IMR-90 (cell line): ENCODE data around the gene SIK3. TPM values are rescaled to one million over a fixed set of nuclear protein-coding genes. Genes with fewer than 3 reads are reported as not detected.

Experiments used
- ATAC-seq: fragments of 200-7000 bp; cut with Tn5 transposase; 2 replicates; pipeline ENCODE4 v1.9.1; 2020; ENCODE audit warnings: low read depth, mild to moderate bottlenecking, moderate library complexity
- BruUV-seq: library from RNA; stranded (reverse); fragments of 400-500 nt; replicated peaks from 2 replicates; lab custom pipeline; 2021; lab: Mats Ljungman, UMichigan
- CTCF ChIA-PET: fragments of 300-600 bp; formaldehyde crosslinking; extraction: SDS; loops from one replicate; lab custom pipeline; 2021; ENCODE audit warnings: antibody characterized with exemption; lab: Yijun Ruan, JAX
- POLR2A ChIA-PET: fragments of 300-600 bp; sonication (Branson Sonifier 250); formaldehyde crosslinking; loops from one replicate; lab custom pipeline; 2022; ENCODE audit warnings: antibody characterized with exemption; ENCODE audit not compliant: unreplicated experiment; lab: Charles Lee
- DNase-seq: peaks from one replicate; pipeline ENCODE4 v3.0.0; 2013
- H2AFZ ChIP-seq: replicated peaks from 2 replicates; pipeline ENCODE3; 2013; ENCODE audit warnings: low read length, mild to moderate bottlenecking; ENCODE audit not compliant: poor library complexity
- H2AK5ac ChIP-seq: 2 replicates; pipeline ENCODE4 v1.6.1; 2013; ENCODE audit warnings: low read depth, low read length, inconsistent platforms
- H2AK9ac ChIP-seq: replicated peaks from 2 replicates; pipeline ENCODE3; 2013; ENCODE audit warnings: mild to moderate bottlenecking, low read depth, low read length, moderate library complexity; ENCODE audit not compliant: poor library complexity
- H2BK120ac ChIP-seq: 2 replicates; pipeline ENCODE4 v1.6.1; 2013; ENCODE audit warnings: low read depth, low read length, inconsistent platforms
- H2BK15ac ChIP-seq: 3 replicates; pipeline ENCODE4 v1.6.1; 2013; ENCODE audit warnings: low read depth, low read length, inconsistent platforms
- H2BK20ac ChIP-seq: 2 replicates; pipeline ENCODE4 v1.6.1; 2013; ENCODE audit warnings: low read depth, mild to moderate bottlenecking, inconsistent platforms, low read length, moderate library complexity
- H2BK5ac ChIP-seq: 2 replicates; pipeline ENCODE4 v1.6.1; 2013; ENCODE audit warnings: mild to moderate bottlenecking, low read depth, low read length, inconsistent platforms; ENCODE audit not compliant: poor library complexity, severe bottlenecking
- H3K14ac ChIP-seq: replicated peaks from 2 replicates; pipeline ENCODE4 v1.6.1; 2013; ENCODE audit warnings: low read depth, low read length, inconsistent platforms
- H3K18ac ChIP-seq: 2 replicates; pipeline ENCODE4 v1.6.1; 2013; ENCODE audit warnings: low read depth, low read length, control low read depth
- H3K23ac ChIP-seq: 2 replicates; pipeline ENCODE4 v1.6.1; 2013; ENCODE audit warnings: low read depth, low read length, inconsistent platforms
- H3K27ac ChIP-seq: 2 replicates; pipeline ENCODE4 v1.5.1; 2013; ENCODE audit warnings: mild to moderate bottlenecking, control low read depth, low read length; ENCODE audit not compliant: insufficient read depth
- H3K27me3 ChIP-seq: 2 replicates; pipeline ENCODE4 v1.6.1; 2013; ENCODE audit warnings: low read length; ENCODE audit not compliant: control insufficient read depth, insufficient read depth
- H3K36me3 ChIP-seq: 2 replicates; pipeline ENCODE4 v1.6.1; 2013; ENCODE audit warnings: low read length, mixed read lengths; ENCODE audit not compliant: control insufficient read depth, insufficient read depth
- H3K4ac ChIP-seq: 2 replicates; pipeline ENCODE4 v1.6.1; 2013; ENCODE audit warnings: low read depth, low read length, inconsistent platforms
- H3K4me1 ChIP-seq: 2 replicates; pipeline ENCODE4 v1.6.1; 2013; ENCODE audit warnings: low read length, mixed read lengths; ENCODE audit not compliant: control insufficient read depth, insufficient read depth
- H3K4me2 ChIP-seq: 2 replicates; pipeline ENCODE4 v1.6.1; 2013; ENCODE audit warnings: low read depth, mild to moderate bottlenecking, control low read depth, low read length, moderate library complexity
- H3K4me3 ChIP-seq: 2 replicates; pipeline ENCODE4 v1.5.1; 2013; ENCODE audit warnings: low read depth, mild to moderate bottlenecking, control low read depth, low read length, moderate library complexity; ENCODE audit not compliant: insufficient read depth
- H3K56ac ChIP-seq: 2 replicates; pipeline ENCODE4 v1.6.1; 2013; ENCODE audit warnings: low read length, inconsistent platforms; ENCODE audit not compliant: insufficient read depth; ENCODE audit errors: extremely low read depth
- H3K79me1 ChIP-seq, 2 experiments: 2 replicates each; pipeline ENCODE4 v1.6.1; 2013; ENCODE audit warnings: low read length in 2 of 2, inconsistent platforms in 1 of 2, low read depth in 1 of 2
- H3K9ac ChIP-seq: 2 replicates; pipeline ENCODE4 v1.6.1; 2013; ENCODE audit warnings: low read depth, low read length, control low read depth
- H3K9me1 ChIP-seq: 2 replicates; pipeline ENCODE4 v1.6.1; 2013; ENCODE audit warnings: low read length, inconsistent platforms; ENCODE audit not compliant: insufficient read depth
- H3K9me3 ChIP-seq: 2 replicates; pipeline ENCODE4 v1.6.1; 2013; ENCODE audit warnings: low read length; ENCODE audit not compliant: control insufficient read depth, insufficient read depth
- H4K20me1 ChIP-seq: 2 replicates; pipeline ENCODE4 v1.6.1; 2013; ENCODE audit warnings: low read length, inconsistent platforms; ENCODE audit not compliant: insufficient read depth
- H4K5ac ChIP-seq: 2 replicates; pipeline ENCODE4 v1.6.1; 2013; ENCODE audit warnings: mild to moderate bottlenecking, low read depth, low read length, control low read depth
- H4K8ac ChIP-seq, 2 experiments: 2 replicates each; pipeline ENCODE4 v1.6.1; 2013; ENCODE audit warnings: low read depth in 2 of 2, low read length in 2 of 2, control low read depth in 1 of 2, inconsistent platforms in 1 of 2
- H4K91ac ChIP-seq: 2 replicates; pipeline ENCODE4 v1.6.1; 2013; ENCODE audit warnings: low read depth, low read length, inconsistent platforms; ENCODE audit not compliant: insufficient read depth
- CEBPB ChIP-seq: IDR thresholded peaks from 2 replicates; pipeline ENCODE4 v1.6.1; 2012; ENCODE audit warnings: low read depth, low read length, improper control_type of control experiment
- FOS ChIP-seq: fragments of 150-350 bp; IDR thresholded peaks from 2 replicates; pipeline ENCODE4 v1.6.1; 2016; ENCODE audit warnings: low read depth, low read length
- MAFK ChIP-seq: IDR thresholded peaks from 2 replicates; pipeline ENCODE4 v1.6.1; 2012; ENCODE audit warnings: low read depth, low read length, improper control_type of control experiment
- NFE2L2 ChIP-seq: fragments of 150-350 bp; IDR thresholded peaks from 2 replicates; pipeline ENCODE4 v1.6.1; 2016; ENCODE audit warnings: low read depth, mild to moderate bottlenecking, low read length
- POLR2A ChIP-seq: IDR thresholded peaks from 2 replicates; pipeline ENCODE4 v1.6.1; 2012; ENCODE audit warnings: mild to moderate bottlenecking, low read depth, low read length
- RAD21 ChIP-seq: IDR thresholded peaks from 2 replicates; pipeline ENCODE4 v1.6.1; 2012; ENCODE audit warnings: low read length, improper control_type of control experiment
- RCOR1 ChIP-seq: IDR thresholded peaks from 2 replicates; pipeline ENCODE4 v1.6.1; 2012; ENCODE audit warnings: mild to moderate bottlenecking, low read length, improper control_type of control experiment; ENCODE audit not compliant: insufficient replicate concordance
- RFX5 ChIP-seq: IDR thresholded peaks from 2 replicates; pipeline ENCODE4 v1.8.0; 2012; ENCODE audit warnings: low read depth, mild to moderate bottlenecking, low read length, moderate library complexity
- WGBS, 2 experiments: methylation state at CpG; one replicate each; pipeline versions ENCODE4 v1.1.5 to v1.1.7; 2013; ENCODE audit warnings: missing lambda C conversion rate in 2 of 2; ENCODE audit not compliant: insufficient read length in 1 of 2; ENCODE audit errors: extremely low coverage in 2 of 2; 5-methylcytosine and 5-hydroxymethylcytosine counted together
- dilution Hi-C: fragments of 300-500 bp; cut with HindIII; formaldehyde crosslinking; loops from one replicate; pipeline ENCODE4 v1.14.3; 2018; ENCODE audit warnings: low sequenced_read_pairs; ENCODE audit not compliant: unreplicated experiment
- in situ Hi-C: fragments of 300-500 bp; cut with MboI; formaldehyde crosslinking; loops from 3 replicates; pipeline ENCODE4 v1.14.3; 2019; ENCODE audit warnings: low sequenced_read_pairs, inconsistent platforms, mixed read lengths
- intact Hi-C: fragments of 100-400 bp; cut with micrococcal nuclease; formaldehyde crosslinking; loops from 2 replicates; pipeline ENCODE4 v1.10.0; 2022
- polyA plus RNA-seq, 3 experiments: library from polyadenylated mRNA; depleted of rRNA; stranded (reverse); fragments of >200 nt; gene quantifications; 2 replicates each; pipeline ENCODE4 v1.2.3, GENCODE V29; 2012; ENCODE audit warnings: low replicate concordance in 1 of 3
- total RNA-seq: library from RNA; depleted of rRNA; stranded (reverse); fragments of >200 nt; gene quantifications from 2 replicates; pipeline ENCODE4 v1.2.3, GENCODE V29; 2012

The SIK3 gene
- total and polyA plus RNA-seq, 2 of the 4 experiments (the other 2 are of a cell fraction), result 8.2 to 9.1 TPM

DNA sequence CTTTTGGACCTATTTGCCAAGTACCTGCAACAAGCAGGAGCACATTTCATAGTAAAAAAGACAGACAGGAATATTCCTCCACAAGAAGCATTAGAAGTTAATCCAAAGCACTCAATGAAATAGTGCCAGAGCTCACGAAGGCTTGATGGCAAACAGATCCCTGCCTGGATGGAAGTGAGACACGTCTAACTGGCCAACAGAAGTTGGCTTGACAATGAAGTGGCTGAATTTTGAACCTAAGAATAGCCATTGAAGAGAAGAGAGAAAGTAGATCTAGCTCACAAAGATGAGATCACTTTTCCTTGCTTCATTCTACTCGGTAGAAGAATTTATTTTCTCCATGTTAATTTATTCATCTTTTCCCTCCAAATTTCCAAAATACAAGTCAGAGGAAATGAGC, 230.2 kb downstream of the SIK3 start:
- DNase-seq (no peak), ATAC-seq (no peak)
- dilution Hi-C loops (no loop called here), in situ Hi-C loops (no loop called here), intact Hi-C loops (no loop called here)
- Histone ChIP-seq H2BK5ac (no peak overlapping the region), H3K9me1 (peaks cover 19% of the 10 kb centered on the region), H3K4me1 (peaks cover 5% of the 10 kb centered on the region; the same call in 1 of the 2 replicates), H2BK15ac (no peak overlapping the region), H3K79me1 (peaks cover 0 to 10% of the 10 kb centered on the region in 2 experiments; a peak in 3 of 4 replicates), H3K18ac (no peak overlapping the region), H2AFZ (no peak overlapping the region), H3K4me2 (no peak overlapping the region), H4K91ac (no peak overlapping the region), H3K23ac (no peak overlapping the region), H4K5ac (no peak overlapping the region), H3K36me3 (peaks cover 32% of the 10 kb centered on the region), H3K14ac (no peak overlapping the region), H3K27ac (no peak overlapping the region), H3K9ac (no peak overlapping the region), H2AK9ac (no peak overlapping the region), H3K27me3 (no peaks in the 10 kb centered on the region), H2BK120ac (no peak overlapping the region), H3K4me3 (no peak overlapping the region), H3K56ac (no peak overlapping the region), H4K8ac (no peak overlapping the region), H3K4ac (no peak overlapping the region), H3K9me3 (no peaks in the 10 kb centered on the region), H4K20me1 (no peaks in the 10 kb centered on the region), H2AK5ac (no peak overlapping the region), H2BK20ac (no peak overlapping the region)
- TF ChIP-seq RCOR1 (no peak), RAD21 (no peak), POLR2A (no peak), NFE2L2 (no peak), FOS (no peak), MAFK (no peak), CEBPB (no peak), RFX5 (no peak)
- no CpG with 5 or more reads among the region's 3 CpGs for WGBS, 2 experiments
- ChIA-PET POLR2A (no interaction called here), CTCF (interaction anchor here (0.7 kb wide), 1 partner anchor 12 kb away, joined by 3 read pairs; no protein-coding TSS in a partner anchor)
- no TSS peak for BruUV-seq
